GM12892 (cell line): Measurements from ENCODE around the gene ZNF555.
"Not testable (repeated sequence)": the region's sequence is repeated elsewhere in the genome, so short reads cannot be mapped to it uniquely, and the experiment has no call there.

Experiments
- DNase-seq: peaks from one replicate; pipeline ENCODE4 v3.0.0; 2011; ENCODE audit not compliant: insufficient read length
- FAIRE-seq: peaks from 2 replicates; lab custom pipeline; 2011; peaks lifted over from hg19 to GRCh38; lab: Jason Lieb, UNC
- POLR2A ChIP-seq: IDR thresholded peaks from 2 replicates; pipeline ENCODE4 v1.6.1; 2011; ENCODE audit warnings: low read depth, low read length, control low read depth
- POLR2AphosphoS5 ChIP-seq: IDR thresholded peaks from 2 replicates; pipeline ENCODE4 v1.6.1; 2011; ENCODE audit warnings: low read depth, low read length, control low read depth
- TAF1 ChIP-seq: IDR thresholded peaks from 2 replicates; pipeline ENCODE4 v1.6.1; 2011; ENCODE audit warnings: low read depth, mild to moderate bottlenecking, control low read depth, low read length, borderline replicate concordance

ZNF555 gene

DNA sequence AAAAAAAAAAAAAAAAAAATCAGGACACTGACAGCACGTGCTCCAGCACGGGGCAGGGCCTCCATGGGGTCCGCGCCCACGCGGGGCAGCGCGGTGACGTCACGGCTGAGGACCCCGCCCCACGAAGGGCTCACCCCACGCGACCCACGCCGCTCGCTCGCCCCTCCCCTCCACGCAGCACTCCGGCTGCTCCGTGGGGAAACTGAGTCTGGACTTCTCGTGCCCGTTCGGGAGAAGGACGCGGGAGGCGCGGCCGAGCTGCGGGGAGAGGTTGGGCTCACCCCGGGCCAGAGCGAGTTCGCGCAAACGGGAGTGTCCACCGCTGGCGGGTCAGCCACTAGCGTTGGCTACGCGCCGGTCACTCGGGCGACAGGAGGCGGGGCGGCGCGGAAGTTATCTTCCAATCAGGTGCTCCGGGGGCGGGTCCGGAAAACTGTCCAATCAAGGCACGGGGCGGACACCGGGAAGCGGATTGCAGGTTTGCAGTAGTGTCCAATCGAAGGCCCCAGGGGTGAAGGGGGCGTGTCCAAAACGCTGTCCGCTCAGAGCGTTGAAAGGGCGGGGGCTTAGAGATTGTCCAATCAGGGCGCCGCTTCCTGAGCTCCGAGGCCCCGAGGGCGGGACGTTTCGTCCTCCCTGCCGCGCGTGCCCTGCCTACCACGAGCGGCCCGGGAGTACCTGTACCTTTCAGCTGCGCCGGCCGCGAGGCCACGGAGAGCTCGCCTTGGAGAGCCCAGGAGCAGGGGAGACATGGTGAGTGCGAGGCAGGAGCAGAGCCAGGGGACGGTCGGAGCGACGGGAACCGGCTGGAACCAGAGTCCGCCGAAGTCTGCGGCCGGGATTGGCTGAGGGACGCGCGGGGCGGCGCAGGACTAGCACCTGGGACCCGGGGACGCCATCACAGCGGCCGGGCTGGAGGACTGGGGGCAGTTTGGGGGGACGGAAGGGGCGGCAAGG lies 59.3 kb downstream of the ZNF555 start, which contains the start of gene ZNF57:
Gene ZNF57, plus strand, starts transcription at position 633 of the 957 bp plus-strand sequence. Its CDS starts 118 bp downstream, at position 751.
- TF ChIP-seq POLR2A (peak; percentile 71; the same call in 1 of the 2 replicates), POLR2AphosphoS5 (peak; percentile 53), TAF1 (0 out of 2 replicates have a peak, but pooled peaks have one; percentile 27)
- FAIRE-seq (peak; percentile 94), DNase-seq (peak; percentile 98)

- FAIRE-seq (no peak), DNase-seq (no peak)
- TF ChIP-seq TAF1: no peak
- no peak for TF ChIP-seq POLR2AphosphoS5
- TF ChIP-seq POLR2A: no peak
Observed at GRCh38 chr19:2902590-2903218, 61.4 kb downstream of the ZNF555 start.

DNA sequence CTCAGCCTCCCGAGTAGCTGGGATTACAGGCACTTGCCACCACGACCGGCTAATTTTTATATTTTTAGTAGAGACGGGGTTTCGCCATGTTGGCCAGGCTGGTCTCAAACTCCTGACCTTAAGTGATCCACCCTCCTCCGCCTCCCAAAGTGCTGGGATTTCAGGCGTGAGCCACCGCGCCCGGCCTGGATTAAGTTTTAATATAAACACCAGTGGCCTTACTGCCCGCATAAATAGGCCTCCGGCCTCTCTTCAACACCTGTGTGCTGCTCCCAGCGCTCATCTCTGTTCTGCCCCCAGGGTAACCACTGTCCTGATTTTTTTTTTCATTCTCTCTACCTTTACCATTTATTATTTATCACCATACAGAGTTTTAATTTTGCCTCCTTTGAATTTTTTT lies 62.1 kb downstream of the ZNF555 start:
- FAIRE-seq, DNase-seq: not testable (repeated sequence)

DNA sequence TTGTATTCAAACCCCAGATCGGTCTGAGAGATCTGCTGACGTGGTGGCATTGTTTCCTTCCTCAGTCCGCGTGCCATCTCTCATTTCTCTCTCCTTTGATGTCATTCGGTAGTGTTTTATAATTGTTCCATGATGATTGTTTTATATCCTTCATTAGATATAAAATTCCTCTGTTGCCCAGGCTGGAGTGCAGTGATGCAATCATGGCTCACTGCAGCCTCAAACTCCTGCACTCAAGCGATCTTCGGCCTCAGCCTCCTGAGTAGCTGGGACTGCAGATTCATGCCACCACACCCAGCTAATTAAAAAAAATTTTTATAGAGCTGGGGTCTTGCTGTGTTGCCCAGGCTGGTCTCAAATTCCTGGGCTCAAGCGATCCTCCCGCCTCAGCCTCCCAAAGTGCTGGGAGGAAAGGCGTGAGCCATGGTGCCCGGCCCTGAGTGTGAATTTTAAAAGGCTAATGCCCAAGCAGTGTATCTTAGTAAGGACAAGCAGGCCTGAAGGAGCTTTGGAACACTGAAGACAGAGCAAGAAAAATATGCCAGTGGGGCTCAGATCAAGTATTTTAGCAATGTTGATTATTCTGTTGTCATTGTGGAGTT lies 64.7 kb downstream of the ZNF555 start:
- no peak for DNase-seq
- no peak for FAIRE-seq
- TF ChIP-seq POLR2A (no peak), TAF1 (no peak)

DNA sequence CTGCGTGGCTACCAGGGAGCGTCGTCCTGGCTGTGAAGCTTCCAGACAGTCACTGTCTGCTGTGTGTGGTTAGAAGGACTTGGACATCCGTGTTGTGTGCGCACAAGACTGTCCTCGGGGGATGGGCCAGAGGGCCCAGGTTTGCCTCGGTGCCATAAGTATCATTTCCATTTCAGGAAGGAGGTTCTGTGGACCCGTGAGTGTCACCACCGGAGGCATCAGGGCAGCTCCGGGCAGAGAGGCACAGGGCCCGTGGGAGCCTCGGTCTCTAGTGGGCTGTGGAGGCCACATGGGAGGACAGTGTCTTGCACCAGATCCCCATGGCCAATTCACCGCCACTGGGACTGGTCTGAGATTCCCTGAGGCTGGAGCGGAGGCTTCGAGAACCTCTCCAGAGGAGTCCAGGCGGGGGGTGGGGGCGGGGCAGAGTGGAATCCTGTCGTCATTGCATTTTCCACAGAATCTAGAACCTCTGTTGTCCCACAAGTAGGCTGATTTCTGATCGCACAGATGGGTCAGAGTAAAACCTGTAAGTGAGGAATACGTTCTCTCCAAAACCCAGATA lies 65.4 kb downstream of the ZNF555 start:
- FAIRE-seq (no peak), DNase-seq (no peak)
- TF ChIP-seq TAF1 (no peak), POLR2AphosphoS5 (no peak), POLR2A (no peak)
